Gastroesophageal sphincter (tissue), 4 donors: ENCODE data around the gene COX6A1. TPM values are rescaled to one million over a fixed set of nuclear protein-coding genes. Genes with fewer than 3 reads are reported as not detected.

Experiments used
- ATAC-seq: fragments of 150-250 bp; one replicate; pipeline ENCODE4 v1.9.1; 2016; ENCODE audit warnings: mild to moderate bottlenecking, moderate library complexity
- H3K27ac ChIP-seq, 4 donors: fragments of 200-600 bp; sonication (generic) in 3 of 4; 1 replicate in 3 of 4; 2 replicates in 1 of 4; pipeline ENCODE4 v1.5.1; 2016 to 2019
- H3K27me3 ChIP-seq: fragments of 200-600 bp; sonication (generic); one replicate; pipeline ENCODE4 v1.5.1; 2019
- H3K36me3 ChIP-seq, 2 donors: fragments of 200-600 bp; sonication (generic); one replicate each; pipeline ENCODE4 v1.5.1; 2019; ENCODE audit warnings: control low read depth in 1 of 2
- H3K4me1 ChIP-seq, 3 donors: fragments of 200-600 bp; sonication (generic); 1 replicate in 2 of 3; 2 replicates in 1 of 3; pipeline ENCODE4 v1.5.1; 2016 to 2019; ENCODE audit warnings: control low read depth in 2 of 3
- H3K4me3 ChIP-seq, 2 donors: fragments of 200-600 bp; sonication (generic); one replicate each; pipeline ENCODE4 v1.5.1; 2019; ENCODE audit warnings: mild to moderate bottlenecking in 1 of 2, moderate library complexity in 1 of 2
- H3K9me3 ChIP-seq, 3 donors: fragments of 200-600 bp; sonication (generic); one replicate each; pipeline ENCODE4 v1.5.1; 2017 to 2019; ENCODE audit warnings: control low read depth in 2 of 3
- EP300 ChIP-seq: sonication (generic); formaldehyde crosslinking; IDR thresholded peaks from one replicate; pipeline ENCODE4 v1.6.1; 2017; ENCODE audit warnings: antibody characterized with exemption, mild to moderate bottlenecking
- POLR2A ChIP-seq, 2 donors: fragments of 450-650 bp; IDR thresholded peaks; one replicate each; pipeline ENCODE4 v1.6.1; 2017; ENCODE audit warnings: antibody characterized with exemption in 2 of 2, mild to moderate bottlenecking in 2 of 2, moderate library complexity in 1 of 2
- POLR2AphosphoS5 ChIP-seq: sonication (generic); formaldehyde crosslinking; IDR thresholded peaks from one replicate; pipeline ENCODE4 v1.6.1; 2017; ENCODE audit warnings: antibody characterized with exemption
- WGBS, 2 donors: methylation state at CpG; one replicate each; pipeline ENCODE4 v1.1.5; 2018; ENCODE audit warnings: low coverage in 1 of 2; 5-methylcytosine and 5-hydroxymethylcytosine counted together
- total RNA-seq, 4 donors: library from RNA; depleted of rRNA; stranded (reverse); fragments of >200 nt; gene quantifications; one replicate each; pipeline ENCODE4 v1.1.0, GENCODE V29; 2016
- TF ChIP-seq, protein P1 (sequence below), 4 experiments: fragments of 200-600 bp in 2 of 4; fragments of 450-650 bp in 2 of 4; sonication (generic) in 1 of 4; IDR thresholded peaks; one replicate each; pipeline ENCODE4 v1.5.1; 2017 to 2019; ENCODE audit warnings: antibody characterized with exemption in 4 of 4, mild to moderate bottlenecking in 2 of 4, moderate library complexity in 2 of 4

The COX6A1 gene
- total RNA-seq, 4 donors from 2014 or later: 424 to 588 (median 522) TPM

DNA sequence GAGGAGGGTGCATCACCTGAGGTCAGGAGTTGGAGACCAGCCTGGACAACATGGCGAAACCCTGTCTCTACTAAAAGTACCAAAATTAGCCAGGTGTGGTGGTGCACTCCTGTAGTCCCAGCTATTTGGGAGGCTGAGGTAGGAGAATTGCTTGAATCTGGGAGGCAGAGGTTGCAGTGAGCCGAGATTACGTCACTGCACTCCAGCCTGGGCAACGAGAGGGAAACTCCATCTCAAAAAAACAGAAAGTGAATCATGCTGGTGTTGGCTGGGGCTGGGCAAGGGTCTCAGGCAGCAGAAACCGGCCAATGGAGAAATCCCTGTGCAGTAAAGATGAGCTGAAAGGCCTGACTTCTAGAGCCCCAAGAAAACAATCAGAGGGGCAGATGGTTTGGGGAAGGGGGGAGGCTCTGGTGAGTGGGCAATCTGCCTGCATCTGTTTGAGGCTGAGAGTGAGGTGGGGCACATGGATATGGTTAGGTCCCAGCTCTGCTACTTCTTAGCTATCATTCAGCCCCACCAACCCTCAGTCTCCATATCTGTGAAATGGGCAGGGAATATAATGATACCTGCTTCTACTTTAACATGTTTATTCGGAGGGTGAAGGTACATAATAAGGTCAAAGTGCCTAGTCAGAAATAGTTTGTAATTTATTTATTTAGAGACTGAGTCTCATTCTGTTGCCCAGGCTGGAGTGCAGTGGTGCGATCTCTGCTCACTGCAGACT is 21.3 kb upstream of the COX6A1 start:
- WGBS, 2 donors: 77 to 80% methylated on average over 5 to 7 of the region's 7 CpGs
- Histone ChIP-seq H3K27ac (no peak overlapping the region), H3K9me3 (no peaks in the 10 kb centered on the region), H3K4me3 (no peak overlapping the region), H3K27me3 (peaks cover 26% of the 10 kb centered on the region), H3K36me3 (no peaks in the 10 kb centered on the region), H3K4me1 (no peaks in the 10 kb centered on the region)
- ATAC-seq: no peak
- TF ChIP-seq POLR2A (IDR thresholded peaks at IDR 0.05) (no peak), POLR2AphosphoS5 (no peak), EP300 (no peak)
- TF ChIP-seq, protein P1, sequence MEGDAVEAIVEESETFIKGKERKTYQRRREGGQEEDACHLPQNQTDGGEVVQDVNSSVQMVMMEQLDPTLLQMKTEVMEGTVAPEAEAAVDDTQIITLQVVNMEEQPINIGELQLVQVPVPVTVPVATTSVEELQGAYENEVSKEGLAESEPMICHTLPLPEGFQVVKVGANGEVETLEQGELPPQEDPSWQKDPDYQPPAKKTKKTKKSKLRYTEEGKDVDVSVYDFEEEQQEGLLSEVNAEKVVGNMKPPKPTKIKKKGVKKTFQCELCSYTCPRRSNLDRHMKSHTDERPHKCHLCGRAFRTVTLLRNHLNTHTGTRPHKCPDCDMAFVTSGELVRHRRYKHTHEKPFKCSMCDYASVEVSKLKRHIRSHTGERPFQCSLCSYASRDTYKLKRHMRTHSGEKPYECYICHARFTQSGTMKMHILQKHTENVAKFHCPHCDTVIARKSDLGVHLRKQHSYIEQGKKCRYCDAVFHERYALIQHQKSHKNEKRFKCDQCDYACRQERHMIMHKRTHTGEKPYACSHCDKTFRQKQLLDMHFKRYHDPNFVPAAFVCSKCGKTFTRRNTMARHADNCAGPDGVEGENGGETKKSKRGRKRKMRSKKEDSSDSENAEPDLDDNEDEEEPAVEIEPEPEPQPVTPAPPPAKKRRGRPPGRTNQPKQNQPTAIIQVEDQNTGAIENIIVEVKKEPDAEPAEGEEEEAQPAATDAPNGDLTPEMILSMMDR (IDR thresholded peaks at IDR 0.05): no peak

DNA sequence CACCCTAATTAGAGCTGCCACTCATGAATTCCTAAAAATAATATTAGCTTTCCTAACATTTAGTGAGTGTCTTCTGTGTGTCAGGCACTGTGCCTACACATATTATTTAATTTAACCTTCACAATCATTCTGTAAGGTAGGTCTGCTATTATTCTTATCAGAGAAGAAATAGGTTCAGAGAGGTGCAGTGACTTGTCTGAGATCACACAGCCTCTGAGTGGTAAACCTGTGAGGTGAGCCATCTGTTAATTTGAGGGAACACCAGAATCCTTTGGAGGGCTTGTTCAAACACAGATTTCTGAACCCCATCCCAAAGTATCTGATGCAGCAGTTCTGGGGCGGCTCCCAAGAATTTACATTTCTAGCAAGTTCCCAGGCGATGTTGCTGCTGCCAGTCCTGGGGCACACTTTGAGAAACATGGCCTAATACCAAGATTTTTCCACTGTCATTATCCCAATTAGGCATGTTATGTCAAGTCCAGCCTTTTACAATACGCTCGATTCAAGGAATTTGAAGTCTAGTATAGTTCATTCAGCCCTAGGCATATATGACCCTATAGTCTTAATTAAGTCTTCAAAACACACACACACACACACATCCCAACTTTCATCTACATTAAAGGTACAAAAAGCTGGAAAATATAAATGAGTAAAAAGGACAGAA is 19.9 kb upstream of the COX6A1 start:
- Histone ChIP-seq H3K4me3 (no peak overlapping the region), H3K9me3 (no peaks in the 10 kb centered on the region), H3K4me1 (no peaks in the 10 kb centered on the region), H3K36me3 (no peaks in the 10 kb centered on the region), H3K27me3 (peaks cover 26% of the 10 kb centered on the region), H3K27ac (no peak overlapping the region)
- WGBS, 2 donors: 72 to 94% methylated on average over 2 to 3 of the region's 4 CpGs
- TF ChIP-seq POLR2A (IDR thresholded peaks at IDR 0.05) (no peak), EP300 (no peak), POLR2AphosphoS5 (no peak)
- TF ChIP-seq, protein P1 (IDR thresholded peaks at IDR 0.05): no peak
- ATAC-seq: no peak

DNA sequence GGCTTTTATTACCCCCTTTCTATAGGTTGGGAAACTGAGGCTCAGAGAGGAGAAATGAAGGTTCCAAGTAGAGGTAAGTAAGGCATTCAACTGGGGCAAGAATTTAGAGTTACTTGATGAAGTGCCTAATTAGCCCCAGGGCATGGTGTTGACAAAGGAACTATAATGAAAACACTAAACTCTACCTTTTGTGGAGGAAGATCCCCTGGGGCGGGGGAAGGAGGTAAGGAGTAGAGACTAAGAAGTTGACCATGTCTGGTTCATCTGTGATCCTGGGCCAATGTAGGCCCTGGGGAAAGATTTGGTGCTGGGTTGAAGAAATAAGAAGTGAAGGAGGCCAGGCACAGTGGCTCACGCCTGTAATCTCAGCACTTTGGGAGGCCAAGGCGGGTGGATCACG is 16.2 kb upstream of the COX6A1 start:
- ATAC-seq: no peak
- TF ChIP-seq EP300 (no peak), POLR2AphosphoS5 (no peak), POLR2A (IDR thresholded peaks at IDR 0.05) (no peak)
- TF ChIP-seq, protein P1 (IDR thresholded peaks at IDR 0.05): no peak
- no peaks in the 10 kb centered on the region for H3K9me3 ChIP-seq
- no peaks in the 10 kb centered on the region for H3K4me1 ChIP-seq
- WGBS, 2 donors: 88 to 100% methylated on average over 1 to 4 of the region's 4 CpGs
- H3K36me3 ChIP-seq: no peaks in the 10 kb centered on the region
- H3K4me3 ChIP-seq: no peak overlapping the region
- no peak overlapping the region for H3K27ac ChIP-seq
- peaks cover 18% of the 10 kb centered on the region for H3K27me3 ChIP-seq

DNA sequence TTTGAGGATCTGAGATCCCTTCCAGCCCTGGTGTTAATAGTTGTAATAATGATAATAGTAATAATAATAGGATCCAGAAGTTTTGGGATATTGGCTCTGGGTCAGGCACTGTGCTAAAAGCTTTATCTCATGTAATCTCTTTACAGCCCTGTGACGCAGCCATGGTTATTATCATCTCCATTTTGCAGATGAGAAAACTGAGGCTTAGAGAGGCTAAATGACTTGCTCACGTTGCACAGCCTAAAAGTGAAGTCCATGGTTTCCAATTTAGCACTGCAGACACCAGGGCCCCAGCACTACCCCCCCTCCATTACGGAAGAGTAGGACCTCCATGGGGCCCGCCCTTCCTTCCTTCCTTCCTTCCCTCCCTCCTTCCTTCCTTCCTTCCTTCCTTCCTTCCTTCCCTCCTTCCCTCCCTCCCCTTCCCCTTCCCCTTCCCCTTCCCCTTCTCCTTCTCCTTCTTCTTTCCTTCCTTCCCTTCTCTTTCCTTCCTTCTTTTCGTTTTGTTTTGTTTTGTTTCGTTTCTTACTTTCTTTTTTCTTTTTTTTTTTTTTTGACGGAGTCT is 14.9 kb upstream of the COX6A1 start:
- ATAC-seq: no peak
- H3K36me3 ChIP-seq: no peaks in the 10 kb centered on the region
- H3K27me3 ChIP-seq: peaks cover 19% of the 10 kb centered on the region
- no peak overlapping the region for H3K27ac ChIP-seq
- TF ChIP-seq EP300: no peak
- TF ChIP-seq POLR2AphosphoS5: no peak
- TF ChIP-seq, protein P1 (IDR thresholded peaks at IDR 0.05): no peak
- TF ChIP-seq POLR2A (IDR thresholded peaks at IDR 0.05): no peak
- no peaks in the 10 kb centered on the region for H3K4me1 ChIP-seq
- 57 to 60% methylated on average over 1 to 5 of the region's 7 CpGs for WGBS, 2 donors
- H3K4me3 ChIP-seq: no peak overlapping the region
- no peaks in the 10 kb centered on the region for H3K9me3 ChIP-seq
